HCT116 (cell line): Measurements from ENCODE around the gene LARP4. TPM values are rescaled to one million over a fixed set of nuclear protein-coding genes. Genes with fewer than 3 reads are reported as not detected.
A peak's percentile ranks its signal among the peaks of the same experiment; 100 is the strongest.

ENCODE experiments used
- ATAC-seq: fragments of 200-7000 bp; cut with Tn5 transposase; 2 replicates; pipeline ENCODE4 v1.9.1; 2020; ENCODE audit warnings: mild to moderate bottlenecking, moderate library complexity
- BruUV-seq: library from RNA; stranded (reverse); fragments of 400-500 nt; replicated peaks from 2 replicates; lab custom pipeline; 2021; lab: Mats Ljungman, UMichigan
- CTCF ChIA-PET: fragments of 300-600 bp; sonication (Branson Sonifier 250); formaldehyde crosslinking; loops from one replicate; lab custom pipeline; 2021; ENCODE audit warnings: antibody characterized with exemption; lab: Charles Lee
- POLR2A ChIA-PET: fragments of 300-600, 350-600 bp; sonication (Branson Sonifier 250); formaldehyde crosslinking; loops from one replicate; lab custom pipeline; 2021; ENCODE audit warnings: antibody characterized with exemption; lab: Charles Lee
- RAD21 ChIA-PET, 2 experiments: fragments of 300-600 bp; sonication (Branson Sonifier 250); formaldehyde crosslinking; loops; one replicate each; lab custom pipeline; 2023; ENCODE audit warnings: low total read pairs in 2 of 2; ENCODE audit not compliant: uncharacterized antibody in 2 of 2, unreplicated experiment in 2 of 2, low non-redundant PET in 1 of 2; lab: Charles Lee
- DNase-seq: peaks from one replicate; pipeline ENCODE4 v3.0.0-alpha.2; 2010; ENCODE audit warnings: low read depth, low spot score
- H2AFZ ChIP-seq: fragments of 200-600 bp; shearing (Covaris generic), sonication (generic); 2 replicates; pipeline ENCODE4 v1.6.1; 2017; ENCODE audit warnings: low read depth, mixed run types, mixed read lengths, antibody characterized with exemption, low read length; ENCODE audit not compliant: poor library complexity, severe bottlenecking
- H3K27ac ChIP-seq: 2 replicates; pipeline ENCODE4 v1.5.1; 2012; ENCODE audit warnings: low read depth, low read length
- H3K27me3 ChIP-seq: fragments of 200-600 bp; sonication (generic); 2 replicates; pipeline ENCODE4 v1.6.1; 2016; ENCODE audit warnings: mixed run types, low read length, mixed read lengths; ENCODE audit not compliant: insufficient read depth
- H3K36me3 ChIP-seq, 2 experiments: fragments of 200-500 bp in 1 of 2; fragments of 200-600 bp in 1 of 2; sonication (Bioruptor generic) in 1 of 2; sonication (generic) in 1 of 2; 2 replicates each; pipeline versions ENCODE4 v1.5.1 to v1.6.1; 2014 to 2016; ENCODE audit warnings: low read length in 2 of 2, inconsistent platforms in 1 of 2, mixed read lengths in 1 of 2, mixed run types in 1 of 2; ENCODE audit not compliant: insufficient read depth in 2 of 2, control insufficient read depth in 1 of 2
- H3K4me1 ChIP-seq, 2 experiments: fragments of 200-600 bp in 1 of 2; sonication (generic) in 1 of 2; 2 replicates each; pipeline versions ENCODE4 v1.5.1 to v1.6.1; 2012 to 2017; ENCODE audit warnings: low read length in 2 of 2, inconsistent platforms in 1 of 2, mild to moderate bottlenecking in 1 of 2, mixed read lengths in 1 of 2, mixed run types in 1 of 2, moderate library complexity in 1 of 2; ENCODE audit not compliant: insufficient read depth in 2 of 2, control insufficient read depth in 1 of 2
- H3K4me2 ChIP-seq: fragments of 200-600 bp; sonication (generic); 2 replicates; pipeline ENCODE4 v1.6.1; 2017; ENCODE audit warnings: mixed run types, low read length, mixed read lengths
- H3K4me3 ChIP-seq, 2 experiments: fragments of 200-600 bp in 1 of 2; sonication (generic) in 1 of 2; replicated peaks in 1 of 2; 2 replicates each; pipeline ENCODE4 v1.5.1; 2011 to 2016; ENCODE audit warnings: low read length in 2 of 2, control low read depth in 1 of 2, low read depth in 1 of 2, mild to moderate bottlenecking in 1 of 2, mixed read lengths in 1 of 2, mixed run types in 1 of 2
- H3K79me2 ChIP-seq: fragments of 200-600 bp; sonication (generic); 2 replicates; pipeline ENCODE4 v1.6.1; 2017; ENCODE audit warnings: mild to moderate bottlenecking, mixed run types, low read length, moderate library complexity, mixed read lengths; ENCODE audit not compliant: insufficient read depth
- H3K9ac ChIP-seq: fragments of 200-600 bp; sonication (generic); 2 replicates; pipeline ENCODE4 v1.6.1; 2016; ENCODE audit warnings: low read length, mixed read lengths
- H3K9me2 ChIP-seq: fragments of 200-600 bp; sonication (generic), shearing (Covaris generic); 2 replicates; pipeline ENCODE4 v1.6.1; 2017; ENCODE audit warnings: mixed run types, mild to moderate bottlenecking, moderate library complexity; ENCODE audit not compliant: insufficient read depth
- H3K9me3 ChIP-seq, 2 experiments: fragments of 200-500 bp in 1 of 2; fragments of 200-600 bp in 1 of 2; sonication (Bioruptor generic) in 1 of 2; sonication (generic) in 1 of 2; 2 replicates each; pipeline ENCODE4 v1.6.1; 2014 to 2017; ENCODE audit warnings: low read length in 2 of 2, mixed read lengths in 2 of 2, inconsistent platforms in 1 of 2, low read depth in 1 of 2, mild to moderate bottlenecking in 1 of 2, mixed run types in 1 of 2, moderate library complexity in 1 of 2; ENCODE audit not compliant: control insufficient read depth in 1 of 2, insufficient read depth in 1 of 2
- H4K20me1 ChIP-seq: fragments of 200-600 bp; sonication (generic), shearing (Covaris generic); 2 replicates; pipeline ENCODE4 v1.6.1; 2017; ENCODE audit warnings: mixed run types, mild to moderate bottlenecking, moderate library complexity; ENCODE audit not compliant: insufficient read depth
- CBX3 ChIP-seq: IDR thresholded peaks from 2 replicates; pipeline ENCODE4 v1.6.1; 2012; ENCODE audit warnings: low read depth
- CEBPB ChIP-seq: IDR thresholded peaks from 2 replicates; pipeline ENCODE4 v1.6.1; 2012; ENCODE audit warnings: low read depth
- EGR1 ChIP-seq: IDR thresholded peaks from 2 replicates; pipeline ENCODE4 v1.6.1; 2012; ENCODE audit warnings: low read depth
- ELF1 ChIP-seq: IDR thresholded peaks from 2 replicates; pipeline ENCODE4 v1.6.1; 2012; ENCODE audit warnings: low read depth, borderline replicate concordance
- EZH2 ChIP-seq: fragments of 200-600 bp; sonication (generic); IDR thresholded peaks from 2 replicates; pipeline ENCODE4 v1.6.1; 2017; ENCODE audit warnings: antibody characterized with exemption, mixed run types
- EZH2phosphoT487 ChIP-seq: fragments of 200-600 bp; IDR thresholded peaks from 2 replicates; pipeline ENCODE4 v1.6.1; 2018; ENCODE audit warnings: antibody characterized with exemption, borderline replicate concordance
- FOSL1 ChIP-seq: IDR thresholded peaks from 2 replicates; pipeline ENCODE4 v1.6.1; 2012; ENCODE audit warnings: low read depth
- POLR2A ChIP-seq: IDR thresholded peaks from 2 replicates; pipeline ENCODE4 v1.7.0; 2011; ENCODE audit warnings: borderline replicate concordance; ENCODE audit not compliant: insufficient read depth, insufficient read length; ENCODE audit errors: extremely low read depth
- SP1 ChIP-seq: IDR thresholded peaks from 2 replicates; pipeline ENCODE4 v1.6.1; 2012; ENCODE audit warnings: low read depth
- TCF7L2 ChIP-seq: IDR thresholded peaks from 2 replicates; pipeline ENCODE4 v1.7.0; 2011; ENCODE audit warnings: borderline replicate concordance, inconsistent platforms; ENCODE audit not compliant: insufficient read depth, insufficient read length; ENCODE audit errors: extremely low read depth
- intact Hi-C: fragments of 100-400 bp; cut with micrococcal nuclease; formaldehyde crosslinking; loops from 2 replicates; pipeline ENCODE4 v1.10.0; 2022
- total RNA-seq: library from RNA; stranded (reverse); gene quantifications from one replicate; pipeline ENCODE4 v1.2.1, GENCODE V29; 2021; ENCODE audit not compliant: unreplicated experiment
- TF ChIP-seq, protein P1 (sequence below): IDR thresholded peaks from 2 replicates; pipeline ENCODE4 v1.6.1; 2012; ENCODE audit warnings: low read depth
- TF ChIP-seq, protein P2 (sequence below), 3 experiments: fragments of 200-600 bp in 1 of 3; sonication (generic) in 1 of 3; IDR thresholded peaks in 2 of 3; conservative IDR thresholded peaks in 1 of 3; 2 replicates each; pipeline ENCODE4 v1.5.1; 2012 to 2017; ENCODE audit warnings: low read depth in 2 of 3, low read length in 2 of 3, antibody characterized with exemption in 1 of 3, borderline replicate concordance in 1 of 3, control low read depth in 1 of 3, mild to moderate bottlenecking in 1 of 3, mixed read lengths in 1 of 3, mixed run types in 1 of 3, moderate library complexity in 1 of 3; ENCODE audit not compliant: insufficient read depth in 1 of 3

The LARP4 gene
- total RNA-seq, 1 experiment from 2014 or later = 76.3 TPM

DNA sequence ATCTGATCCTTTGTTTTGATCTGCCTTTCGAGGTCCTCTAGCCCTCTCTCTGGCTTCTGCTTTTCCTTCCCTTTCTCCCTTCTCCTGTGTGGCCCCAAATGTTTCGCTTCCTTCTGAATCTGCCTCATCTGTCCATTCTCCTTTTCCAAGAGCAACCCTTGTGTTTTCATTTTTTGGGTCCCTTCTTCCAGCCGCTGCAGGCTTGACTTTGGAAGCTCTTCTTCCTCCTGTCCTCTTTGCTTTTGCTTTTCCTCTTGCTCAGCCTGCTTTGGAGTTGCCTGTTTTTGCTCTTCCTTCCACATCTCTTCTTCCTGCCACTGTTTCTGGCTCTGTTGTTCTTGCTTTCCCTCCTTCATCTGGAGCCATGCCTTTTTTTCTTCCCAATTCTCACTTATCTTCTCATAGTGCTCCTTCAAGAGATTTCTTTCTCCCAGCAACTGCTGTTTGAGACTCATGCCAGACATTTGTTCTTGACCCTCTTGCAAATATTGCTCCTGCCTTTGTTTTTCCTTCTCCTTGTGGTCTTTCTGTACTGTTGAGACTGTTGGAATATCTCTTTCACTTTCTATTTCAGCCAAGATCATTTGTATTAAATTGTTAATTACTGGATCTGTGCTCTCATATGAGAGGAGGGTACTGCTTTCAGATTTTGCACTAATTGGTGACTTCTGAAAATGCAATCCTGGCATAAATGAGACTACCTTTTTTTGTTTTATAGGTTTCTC, 46.7 kb upstream of the LARP4 start:
- CTCF ChIA-PET = no interaction called here
- Histone ChIP-seq H3K4me1 (peaks cover 5 to 13% of the 10 kb centered on the region in 2 experiments), H3K4me2 (no peak overlapping the region), H3K79me2 (no peaks in the 10 kb centered on the region), H3K9ac (no peak overlapping the region), H3K9me2 (no peaks in the 10 kb centered on the region), H3K36me3 (no peaks in the 10 kb centered on the region), H3K4me3 (no peak overlapping the region), H3K27me3 (no peaks in the 10 kb centered on the region), H4K20me1 (no peaks in the 10 kb centered on the region), H2AFZ (no peak overlapping the region), H3K27ac (no peak overlapping the region), H3K9me3 (no peaks in the 10 kb centered on the region)
- no TSS peak for BruUV-seq
- DNase-seq (no peak), ATAC-seq (no peak)
- RAD21 ChIA-PET = no interaction called here
- no peak for TF ChIP-seq TCF7L2
- TF ChIP-seq CBX3 = no peak
- intact Hi-C loops = no loop called here
- POLR2A ChIA-PET = no interaction called here

DNA sequence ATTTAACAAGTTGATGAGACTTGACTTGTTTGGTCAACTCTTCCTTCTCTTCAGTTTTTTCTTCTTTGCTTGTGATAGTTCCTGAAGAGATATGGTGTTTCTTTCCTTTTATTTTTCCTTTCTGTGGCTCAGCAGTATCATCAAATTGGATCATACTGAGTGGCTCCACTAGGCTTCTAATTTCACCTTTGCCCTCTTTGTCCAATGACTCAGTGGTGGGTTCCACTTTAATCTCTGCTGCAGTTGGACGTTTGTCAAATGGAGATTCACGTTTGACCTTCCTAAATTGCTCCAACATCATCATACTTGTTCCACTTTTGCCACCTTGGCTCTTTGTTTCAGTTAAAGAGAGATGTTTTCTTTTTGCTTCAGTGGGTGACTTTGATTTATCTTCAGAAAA, 45.8 kb upstream of the LARP4 start:
- Histone ChIP-seq H3K9me3 (no peaks in the 10 kb centered on the region), H3K79me2 (no peaks in the 10 kb centered on the region), H3K9me2 (no peaks in the 10 kb centered on the region)
- POLR2A ChIA-PET = no interaction called here
- TF ChIP-seq, protein P1, sequence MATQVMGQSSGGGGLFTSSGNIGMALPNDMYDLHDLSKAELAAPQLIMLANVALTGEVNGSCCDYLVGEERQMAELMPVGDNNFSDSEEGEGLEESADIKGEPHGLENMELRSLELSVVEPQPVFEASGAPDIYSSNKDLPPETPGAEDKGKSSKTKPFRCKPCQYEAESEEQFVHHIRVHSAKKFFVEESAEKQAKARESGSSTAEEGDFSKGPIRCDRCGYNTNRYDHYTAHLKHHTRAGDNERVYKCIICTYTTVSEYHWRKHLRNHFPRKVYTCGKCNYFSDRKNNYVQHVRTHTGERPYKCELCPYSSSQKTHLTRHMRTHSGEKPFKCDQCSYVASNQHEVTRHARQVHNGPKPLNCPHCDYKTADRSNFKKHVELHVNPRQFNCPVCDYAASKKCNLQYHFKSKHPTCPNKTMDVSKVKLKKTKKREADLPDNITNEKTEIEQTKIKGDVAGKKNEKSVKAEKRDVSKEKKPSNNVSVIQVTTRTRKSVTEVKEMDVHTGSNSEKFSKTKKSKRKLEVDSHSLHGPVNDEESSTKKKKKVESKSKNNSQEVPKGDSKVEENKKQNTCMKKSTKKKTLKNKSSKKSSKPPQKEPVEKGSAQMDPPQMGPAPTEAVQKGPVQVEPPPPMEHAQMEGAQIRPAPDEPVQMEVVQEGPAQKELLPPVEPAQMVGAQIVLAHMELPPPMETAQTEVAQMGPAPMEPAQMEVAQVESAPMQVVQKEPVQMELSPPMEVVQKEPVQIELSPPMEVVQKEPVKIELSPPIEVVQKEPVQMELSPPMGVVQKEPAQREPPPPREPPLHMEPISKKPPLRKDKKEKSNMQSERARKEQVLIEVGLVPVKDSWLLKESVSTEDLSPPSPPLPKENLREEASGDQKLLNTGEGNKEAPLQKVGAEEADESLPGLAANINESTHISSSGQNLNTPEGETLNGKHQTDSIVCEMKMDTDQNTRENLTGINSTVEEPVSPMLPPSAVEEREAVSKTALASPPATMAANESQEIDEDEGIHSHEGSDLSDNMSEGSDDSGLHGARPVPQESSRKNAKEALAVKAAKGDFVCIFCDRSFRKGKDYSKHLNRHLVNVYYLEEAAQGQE = no peak
- TF ChIP-seq FOSL1 = no peak
- no peak for TF ChIP-seq EZH2
- no peak for TF ChIP-seq EGR1
- TF ChIP-seq SP1 = no peak
- TF ChIP-seq EZH2phosphoT487 = no peak
- no peak for TF ChIP-seq TCF7L2
- TF ChIP-seq ELF1 = no peak
- TF ChIP-seq POLR2A = no peak
- TF ChIP-seq CEBPB = no peak
- TF ChIP-seq, protein P2, sequence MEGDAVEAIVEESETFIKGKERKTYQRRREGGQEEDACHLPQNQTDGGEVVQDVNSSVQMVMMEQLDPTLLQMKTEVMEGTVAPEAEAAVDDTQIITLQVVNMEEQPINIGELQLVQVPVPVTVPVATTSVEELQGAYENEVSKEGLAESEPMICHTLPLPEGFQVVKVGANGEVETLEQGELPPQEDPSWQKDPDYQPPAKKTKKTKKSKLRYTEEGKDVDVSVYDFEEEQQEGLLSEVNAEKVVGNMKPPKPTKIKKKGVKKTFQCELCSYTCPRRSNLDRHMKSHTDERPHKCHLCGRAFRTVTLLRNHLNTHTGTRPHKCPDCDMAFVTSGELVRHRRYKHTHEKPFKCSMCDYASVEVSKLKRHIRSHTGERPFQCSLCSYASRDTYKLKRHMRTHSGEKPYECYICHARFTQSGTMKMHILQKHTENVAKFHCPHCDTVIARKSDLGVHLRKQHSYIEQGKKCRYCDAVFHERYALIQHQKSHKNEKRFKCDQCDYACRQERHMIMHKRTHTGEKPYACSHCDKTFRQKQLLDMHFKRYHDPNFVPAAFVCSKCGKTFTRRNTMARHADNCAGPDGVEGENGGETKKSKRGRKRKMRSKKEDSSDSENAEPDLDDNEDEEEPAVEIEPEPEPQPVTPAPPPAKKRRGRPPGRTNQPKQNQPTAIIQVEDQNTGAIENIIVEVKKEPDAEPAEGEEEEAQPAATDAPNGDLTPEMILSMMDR (IDR thresholded peaks at IDR 0.05 in 2 of 3, conservative IDR thresholded peaks at IDR 0.05 in 1 of 3; ENCODE audit: borderline replicate concordance in 1 of 3, insufficient read depth in 1 of 3, low read depth in 2 of 3, low read length in 2 of 3) = no peak
- TF ChIP-seq, all 23 proteins: peak for 0
- ChIA-PET RAD21 (no interaction called here), CTCF (no interaction called here)
- Histone ChIP-seq H3K4me2 (peak overlapping the region; percentile 40), H2AFZ (no peak overlapping the region), H3K36me3 (no peaks in the 10 kb centered on the region), H3K27me3 (no peaks in the 10 kb centered on the region), H4K20me1 (no peaks in the 10 kb centered on the region), H3K27ac (no peak overlapping the region), H3K4me3 (no peak overlapping the region), H3K4me1 (peaks cover 11 to 22% of the 10 kb centered on the region in 2 experiments), H3K9ac (no peak overlapping the region)
- intact Hi-C loops = no loop called here
- ATAC-seq = no peak
- no TSS peak for BruUV-seq
- DNase-seq = no peak
